KOPT-K1 (cell line): ENCODE measurements around the gene C20orf141.

ENCODE experiments used
- H3K27ac ChIP-seq: fragments of 200-600 bp; sonication (generic); 2 replicates; pipeline ENCODE4 v1.5.1; 2016; ENCODE audit warnings: antibody characterized with exemption, mild to moderate bottlenecking, low read depth, low read length; ENCODE audit not compliant: poor library complexity, severe bottlenecking
- H3K36me3 ChIP-seq: fragments of 200-600 bp; sonication (generic); 2 replicates; pipeline ENCODE4 v1.5.1; 2017; ENCODE audit warnings: antibody characterized with exemption, mild to moderate bottlenecking, low read length, moderate library complexity; ENCODE audit not compliant: insufficient read depth
- H3K9me3 ChIP-seq: fragments of 200-600 bp; sonication (generic); 2 replicates; pipeline ENCODE4 v1.5.1; 2017; ENCODE audit warnings: antibody characterized with exemption, low read length, mild to moderate bottlenecking; ENCODE audit not compliant: insufficient read depth, poor library complexity, severe bottlenecking

C20orf141 gene

DNA sequence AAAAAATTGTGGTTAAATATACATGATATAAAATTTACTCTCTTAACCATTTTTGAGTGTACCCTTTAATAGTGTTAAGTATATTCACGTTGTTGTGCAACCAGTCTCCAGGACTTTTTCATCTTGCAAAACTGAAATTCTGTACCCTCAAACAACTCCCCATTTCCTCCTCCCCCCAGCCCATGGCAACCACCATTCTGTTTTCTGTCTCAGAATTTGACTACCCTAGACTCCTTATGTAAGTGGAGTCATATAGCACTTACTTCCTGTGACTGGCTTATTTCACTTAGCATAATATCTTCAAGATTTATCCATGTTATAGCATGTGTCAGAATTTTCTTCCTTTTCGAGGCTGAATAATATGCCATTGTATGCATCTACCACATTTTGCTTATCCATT lies 30.8 kb downstream of the C20orf141 start:
- no peaks in the 10 kb centered on the region for H3K36me3 ChIP-seq
- H3K27ac ChIP-seq, result no peak overlapping the region
- no peaks in the 10 kb centered on the region for H3K9me3 ChIP-seq

GRCh38 chr20:2846698-2847097 lies 31.9 kb downstream of the C20orf141 start:
- Histone ChIP-seq H3K36me3 (no peaks in the 10 kb centered on the region), H3K27ac (no peak overlapping the region), H3K9me3 (no peaks in the 10 kb centered on the region)

DNA sequence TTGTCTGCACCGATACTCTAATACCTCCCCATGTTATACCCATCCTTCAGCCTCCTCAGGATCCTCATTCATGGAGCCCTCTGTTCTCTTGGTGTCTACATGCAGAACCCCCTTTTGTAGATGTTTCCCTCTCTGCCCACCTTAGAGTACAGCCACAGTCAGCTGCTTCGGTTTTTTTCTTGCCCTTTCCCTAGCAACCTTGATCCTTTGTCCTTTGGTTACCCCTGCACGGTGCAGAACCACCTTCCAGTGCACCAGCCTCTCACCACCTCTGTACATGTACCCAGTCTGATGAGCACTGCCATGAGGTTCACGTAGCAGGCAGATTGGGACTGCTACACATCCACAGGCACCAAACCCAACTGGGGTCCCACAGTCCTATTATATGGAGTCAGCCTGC lies 33.0 kb downstream of the C20orf141 start:
- no peak overlapping the region for H3K27ac ChIP-seq
- H3K36me3 ChIP-seq, result no peaks in the 10 kb centered on the region
- H3K9me3 ChIP-seq, result no peaks in the 10 kb centered on the region

DNA sequence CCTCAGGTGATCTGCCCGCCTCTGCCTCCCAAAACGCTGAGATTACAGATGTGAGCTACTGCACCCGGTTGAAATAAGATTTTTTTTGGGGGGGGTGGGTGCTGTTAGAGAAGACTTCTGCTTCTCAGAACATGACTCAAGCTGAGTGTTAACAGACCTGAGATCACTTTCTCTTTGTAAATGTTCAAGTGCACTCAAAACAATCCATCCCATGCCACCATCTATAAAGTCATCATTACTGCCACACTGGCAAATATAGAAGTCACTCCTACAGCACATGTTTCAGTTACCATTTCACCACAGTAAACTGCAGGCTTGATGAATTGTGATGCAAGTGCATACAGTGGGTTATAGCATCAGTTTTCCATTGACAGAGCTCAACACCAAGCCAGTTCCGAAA lies 34.7 kb downstream of the C20orf141 start:
- Histone ChIP-seq H3K36me3 (no peaks in the 10 kb centered on the region), H3K27ac (no peak overlapping the region), H3K9me3 (no peaks in the 10 kb centered on the region)

DNA sequence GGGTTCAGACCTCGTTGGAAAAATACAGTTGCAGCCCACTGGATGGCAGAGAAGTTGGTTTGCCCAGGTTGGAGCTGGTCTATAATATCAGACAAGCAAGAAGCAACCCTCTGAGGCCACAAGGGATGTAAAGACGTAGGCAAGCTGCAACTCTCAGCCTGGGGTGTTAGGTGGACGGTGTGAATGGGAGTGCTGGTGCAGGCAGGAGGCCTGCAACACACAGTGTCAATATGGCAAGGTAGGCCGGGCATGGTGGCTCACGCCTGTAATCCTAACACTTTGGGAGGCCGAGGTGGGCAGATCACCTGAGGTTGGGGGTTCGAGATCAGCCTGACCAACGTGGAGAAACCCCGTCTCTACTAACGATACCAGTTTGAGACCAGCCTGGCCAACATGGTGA lies 36.3 kb downstream of the C20orf141 start:
- H3K36me3 ChIP-seq, result no peaks in the 10 kb centered on the region
- no peak overlapping the region for H3K27ac ChIP-seq
- H3K9me3 ChIP-seq, result no peaks in the 10 kb centered on the region

- H3K27ac ChIP-seq, result no peak overlapping the region
- H3K9me3 ChIP-seq, result no peaks in the 10 kb centered on the region
- H3K36me3 ChIP-seq, result peaks cover 30% of the 10 kb centered on the region; the same call in 1 of the 2 replicates
These were observed 43.8 kb downstream of the C20orf141 start for GRCh38 chr20:2858591-2858990.

DNA sequence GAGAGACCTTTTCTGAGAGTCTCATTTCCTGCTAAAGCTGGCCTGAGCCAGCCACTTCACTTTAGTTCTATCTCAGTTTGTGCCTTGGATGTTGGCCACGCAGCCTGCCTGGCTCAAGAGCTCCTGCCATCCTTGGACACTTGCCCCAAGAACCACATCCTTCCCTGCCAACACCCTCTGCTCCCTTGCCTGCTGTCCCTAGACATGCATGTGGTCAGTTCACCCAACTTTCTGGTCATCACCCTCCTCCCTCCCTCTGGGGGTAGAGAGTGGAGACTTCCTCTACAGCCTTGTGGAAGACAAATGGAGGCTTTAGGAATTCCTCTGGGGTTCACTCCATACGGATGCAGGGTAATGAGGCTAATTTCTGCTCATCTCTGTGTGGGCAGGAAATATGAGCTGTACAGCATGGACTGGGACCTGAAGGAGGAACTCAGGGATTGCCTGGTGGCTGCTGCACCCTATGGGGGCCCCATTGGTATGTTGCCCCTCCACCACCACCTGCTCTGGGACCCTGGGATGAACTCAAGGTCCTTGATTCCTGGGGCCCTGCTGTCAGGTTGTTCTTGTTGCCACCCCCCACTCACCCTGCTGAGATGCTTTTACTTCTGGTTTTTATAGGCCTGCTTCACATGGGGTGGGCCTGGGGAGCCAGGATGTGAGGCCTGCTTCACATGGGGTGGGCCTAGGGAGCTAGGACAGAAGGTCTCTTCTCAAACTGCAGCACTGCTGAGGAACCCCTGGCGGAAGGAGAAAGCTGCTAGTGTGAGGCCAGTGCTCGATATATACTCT lies 44.7 kb downstream of the C20orf141 start:
- no peaks in the 10 kb centered on the region for H3K9me3 ChIP-seq
- peaks cover 38% of the 10 kb centered on the region; the same call in 1 of the 2 replicates for H3K36me3 ChIP-seq
- H3K27ac ChIP-seq, result no peak overlapping the region

GRCh38 chr20:2864626-2865025 lies 49.8 kb downstream of the C20orf141 start:
- H3K36me3 ChIP-seq, result peaks cover 64% of the 10 kb centered on the region
- H3K27ac ChIP-seq, result no peak overlapping the region
- no peaks in the 10 kb centered on the region for H3K9me3 ChIP-seq

DNA sequence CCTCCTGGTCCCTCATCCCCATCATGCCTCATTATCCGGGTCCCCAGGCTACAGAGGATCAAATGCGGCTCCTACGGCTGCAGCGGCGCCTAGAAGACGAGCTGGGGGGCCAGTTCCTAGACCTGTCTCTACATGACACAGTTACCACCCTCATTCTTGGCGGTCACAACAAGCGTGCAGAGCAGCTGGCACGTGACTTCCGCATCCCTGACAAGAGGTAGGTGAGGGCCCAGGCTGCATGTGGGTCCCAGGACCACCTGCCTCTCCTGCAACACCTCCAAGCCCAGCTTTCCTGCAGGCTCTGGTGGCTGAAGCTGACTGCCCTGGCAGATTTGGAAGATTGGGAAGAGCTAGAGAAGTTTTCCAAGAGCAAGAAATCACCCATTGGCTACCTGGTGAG lies 50.3 kb downstream of the C20orf141 start:
- no peak overlapping the region for H3K27ac ChIP-seq
- H3K36me3 ChIP-seq, result peaks cover 64% of the 10 kb centered on the region

More for the DNA sequence above, 50.3 kb downstream of the C20orf141 start:
- H3K9me3 ChIP-seq, result no peaks in the 10 kb centered on the region
